Measurements from ENCODE around the gene NT5DC2. TPM values are rescaled to one million over a fixed set of nuclear protein-coding genes. Genes with fewer than 3 reads are reported as not detected.

The NT5DC2 gene
- polyA plus RNA-seq, 3 donors = 0.66 to 28.4 (median 0.67) TPM

DNA sequence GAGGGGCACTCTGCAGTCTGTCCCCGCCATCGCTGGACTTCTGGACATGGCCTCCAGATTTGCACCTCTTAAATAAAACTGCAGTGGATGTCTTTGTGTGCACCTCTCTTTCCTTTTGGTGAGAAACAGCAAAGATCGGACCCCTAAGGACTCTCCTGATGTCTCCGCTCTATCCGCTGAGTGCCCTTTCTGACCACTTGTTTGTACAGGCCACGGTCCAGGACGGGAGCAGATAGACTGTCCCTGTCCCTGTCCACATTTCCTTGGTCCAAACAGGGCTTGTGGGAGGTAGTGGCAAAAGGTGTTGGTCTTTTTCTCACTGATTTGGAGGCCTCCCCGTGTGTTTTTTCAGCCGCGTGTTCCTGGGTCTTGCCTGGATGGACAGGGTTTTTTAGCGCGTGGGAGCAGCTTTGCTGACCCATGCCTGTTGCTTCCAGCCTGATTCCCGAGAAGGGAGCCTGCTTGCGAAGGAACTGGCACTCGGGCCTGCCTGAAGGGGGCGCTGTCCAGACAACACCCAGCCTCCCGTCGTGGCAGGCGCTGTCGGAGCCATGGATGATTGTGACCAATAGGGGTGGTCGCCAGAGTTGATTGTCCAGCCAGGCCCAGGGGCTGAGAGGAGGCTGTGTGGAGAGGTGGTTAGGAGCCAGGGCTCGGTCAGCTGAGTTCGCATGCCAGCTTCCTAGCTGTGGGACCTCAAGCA lies 51.7 kb downstream of the NT5DC2 start:
- intact Hi-C loops (cut with micrococcal nuclease) = no loop called here
- Histone ChIP-seq H3K36me3 (replicated peaks in 1 of 2; ENCODE audit: control insufficient read depth in 1 of 2, insufficient read depth in 2 of 2, low read length in 2 of 2) (peaks cover 76 to 96% of the 10 kb centered on the region in 2 donors), H4K20me1 (ENCODE audit: insufficient read depth, low read length) (no peaks in the 10 kb centered on the region), H3K4me1 (ENCODE audit: control insufficient read depth in 1 of 2, insufficient read depth in 2 of 2, low read length in 2 of 2) (peaks cover 31 to 41% of the 10 kb centered on the region in 2 donors), H3K79me2 (ENCODE audit: insufficient read depth, low read length) (peaks cover 8% of the 10 kb centered on the region), H2AFZ (ENCODE audit: insufficient read depth, low read depth, low read length, poor library complexity, severe bottlenecking) (no peak overlapping the region), H3K4me3 (replicated peaks in 1 of 3; ENCODE audit: low read depth in 2 of 3, low read length in 3 of 3) (no peak overlapping the region), H3K9me3 (replicated peaks in 1 of 2; ENCODE audit: control insufficient read depth in 1 of 2, insufficient read depth in 1 of 2, low read length in 2 of 2) (no peaks in the 10 kb centered on the region), H3K9ac (ENCODE audit: insufficient read depth, low read length, poor library complexity, severe bottlenecking) (no peak overlapping the region), H3K4me2 (replicated peaks; ENCODE audit: extremely low read depth, low read length, poor library complexity, severe bottlenecking) (no peak overlapping the region), H3K27ac (ENCODE audit: low read depth in 1 of 2, low read length in 2 of 2) (no peak overlapping the region), H3K27me3 (ENCODE audit: control insufficient read depth in 2 of 2, insufficient read depth in 2 of 2, low read length in 2 of 2) (no peaks in the 10 kb centered on the region)
- TF ChIP-seq, protein P1, sequence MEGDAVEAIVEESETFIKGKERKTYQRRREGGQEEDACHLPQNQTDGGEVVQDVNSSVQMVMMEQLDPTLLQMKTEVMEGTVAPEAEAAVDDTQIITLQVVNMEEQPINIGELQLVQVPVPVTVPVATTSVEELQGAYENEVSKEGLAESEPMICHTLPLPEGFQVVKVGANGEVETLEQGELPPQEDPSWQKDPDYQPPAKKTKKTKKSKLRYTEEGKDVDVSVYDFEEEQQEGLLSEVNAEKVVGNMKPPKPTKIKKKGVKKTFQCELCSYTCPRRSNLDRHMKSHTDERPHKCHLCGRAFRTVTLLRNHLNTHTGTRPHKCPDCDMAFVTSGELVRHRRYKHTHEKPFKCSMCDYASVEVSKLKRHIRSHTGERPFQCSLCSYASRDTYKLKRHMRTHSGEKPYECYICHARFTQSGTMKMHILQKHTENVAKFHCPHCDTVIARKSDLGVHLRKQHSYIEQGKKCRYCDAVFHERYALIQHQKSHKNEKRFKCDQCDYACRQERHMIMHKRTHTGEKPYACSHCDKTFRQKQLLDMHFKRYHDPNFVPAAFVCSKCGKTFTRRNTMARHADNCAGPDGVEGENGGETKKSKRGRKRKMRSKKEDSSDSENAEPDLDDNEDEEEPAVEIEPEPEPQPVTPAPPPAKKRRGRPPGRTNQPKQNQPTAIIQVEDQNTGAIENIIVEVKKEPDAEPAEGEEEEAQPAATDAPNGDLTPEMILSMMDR (IDR thresholded peaks at IDR 0.05) = peak; percentile 40
- no peak for DNase-seq
- Mint-ChIP-seq H3K27me3 (ENCODE audit: low read depth in 3 of 3) (peaks cover 0 to 5% (median 0%) of the 10 kb centered on the region in 3 donors), H3K4me3 (no peak overlapping the region), H3K27ac (no peak overlapping the region), H3K4me1 (peaks cover 37% of the 10 kb centered on the region), H3K36me3 (peaks cover 90 to 99% of the 10 kb centered on the region in 2 donors), H3K9me3 (no peaks in the 10 kb centered on the region)
- 94% methylated on average over 23 of the region's 23 CpGs for WGBS (ENCODE audit: insufficient coverage)

DNA sequence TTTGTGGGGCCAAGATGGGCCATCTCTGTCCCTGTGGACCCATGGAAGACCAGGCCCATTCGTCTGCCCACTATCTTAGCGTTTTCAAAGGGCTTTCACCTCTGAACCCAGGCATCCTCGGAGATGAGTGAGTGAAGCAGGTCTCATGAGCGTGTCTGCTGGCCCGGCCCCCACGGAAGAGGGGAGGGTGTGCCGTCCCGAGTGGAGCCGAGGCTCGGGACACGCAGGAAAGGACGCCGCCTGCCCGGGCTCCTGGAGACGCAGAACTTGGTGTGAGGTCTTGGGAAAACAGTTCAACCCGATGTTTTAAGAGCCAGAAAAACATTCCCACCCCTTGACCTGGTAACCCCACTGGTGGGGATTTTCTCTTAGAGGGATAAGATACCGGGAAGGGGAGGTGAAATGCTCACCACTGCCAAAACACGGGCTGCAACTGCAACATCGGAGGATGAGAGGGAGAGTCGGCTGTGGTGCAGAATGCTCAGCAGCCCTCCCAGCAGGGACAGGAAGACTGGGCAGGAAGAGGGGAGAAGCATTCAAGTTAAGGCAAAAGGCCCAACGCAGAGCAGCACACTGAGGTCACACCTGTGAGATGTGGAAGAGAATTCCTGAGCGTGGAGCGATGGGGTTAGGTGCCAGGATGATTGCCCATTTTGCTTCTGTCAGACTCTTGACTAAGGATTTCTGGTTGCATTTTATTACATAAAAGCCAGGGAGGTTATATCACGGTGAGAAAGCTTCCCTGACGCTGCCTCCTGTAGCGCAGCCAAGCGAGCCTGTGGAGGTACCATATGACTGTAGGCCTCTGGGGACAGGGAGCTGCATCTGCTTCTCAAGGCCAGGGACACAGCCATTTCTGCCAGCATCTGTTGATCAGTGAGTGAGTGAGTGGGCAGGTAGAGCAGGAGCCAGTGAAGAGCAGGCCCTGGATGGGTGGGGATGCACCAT lies 52.6 kb downstream of the NT5DC2 start:
- Histone ChIP-seq H4K20me1 (ENCODE audit: insufficient read depth, low read length) (no peaks in the 10 kb centered on the region), H3K4me1 (ENCODE audit: control insufficient read depth in 1 of 2, insufficient read depth in 2 of 2, low read length in 2 of 2) (peaks cover 40 to 49% of the 10 kb centered on the region in 2 donors), H3K27me3 (ENCODE audit: control insufficient read depth in 2 of 2, insufficient read depth in 2 of 2, low read length in 2 of 2) (no peaks in the 10 kb centered on the region), H3K79me2 (ENCODE audit: insufficient read depth, low read length) (peaks cover 10% of the 10 kb centered on the region), H3K9ac (ENCODE audit: insufficient read depth, low read length, poor library complexity, severe bottlenecking) (no peak overlapping the region), H3K4me2 (replicated peaks; ENCODE audit: extremely low read depth, low read length, poor library complexity, severe bottlenecking) (no peak overlapping the region), H2AFZ (ENCODE audit: insufficient read depth, low read depth, low read length, poor library complexity, severe bottlenecking) (no peak overlapping the region), H3K4me3 (replicated peaks in 1 of 3; ENCODE audit: low read depth in 2 of 3, low read length in 3 of 3) (no peak overlapping the region), H3K36me3 (replicated peaks in 1 of 2; ENCODE audit: control insufficient read depth in 1 of 2, insufficient read depth in 2 of 2, low read length in 2 of 2) (peaks cover 70 to 88% of the 10 kb centered on the region in 2 donors), H3K9me3 (replicated peaks in 1 of 2; ENCODE audit: control insufficient read depth in 1 of 2, insufficient read depth in 1 of 2, low read length in 2 of 2) (no peaks in the 10 kb centered on the region), H3K27ac (ENCODE audit: low read depth in 1 of 2, low read length in 2 of 2) (no peak overlapping the region)
- Mint-ChIP-seq H3K27me3 (ENCODE audit: low read depth in 3 of 3) (peaks cover 0 to 5% (median 0%) of the 10 kb centered on the region in 3 donors), H3K4me3 (no peak overlapping the region), H3K4me1 (peaks cover 44% of the 10 kb centered on the region), H3K9me3 (no peaks in the 10 kb centered on the region), H3K27ac (no peak overlapping the region), H3K36me3 (peaks cover 90 to 91% of the 10 kb centered on the region in 2 donors)
- intact Hi-C loops (cut with micrococcal nuclease) = no loop called here
- WGBS (ENCODE audit: insufficient coverage) = 97% methylated on average over 16 of the region's 27 CpGs
- DNase-seq = no peak
- TF ChIP-seq, protein P1 (IDR thresholded peaks at IDR 0.05) = no peak
